ENCODE data around the gene CCDC73.
"Not testable (repeated sequence)": the region's sequence is repeated elsewhere in the genome, so short reads cannot be mapped to it uniquely, and the experiment has no call there.

Gene CCDC73

GRCh38 chr11:32792948-32793475, 1.4 kb downstream of the CCDC73 start:
- DNase-seq: peak; percentile 65

- no peak for DNase-seq
Observed at GRCh38 chr11:32792111-32792947, 2.1 kb downstream of the CCDC73 start.

GRCh38 chr11:32790916-32791315, 3.5 kb downstream of the CCDC73 start:
- no peak for DNase-seq

GRCh38 chr11:32786811-32787210, 7.7 kb downstream of the CCDC73 start:
- no peak for DNase-seq

GRCh38 chr11:32785262-32785661, 9.2 kb downstream of the CCDC73 start:
- no peak for DNase-seq

DNA sequence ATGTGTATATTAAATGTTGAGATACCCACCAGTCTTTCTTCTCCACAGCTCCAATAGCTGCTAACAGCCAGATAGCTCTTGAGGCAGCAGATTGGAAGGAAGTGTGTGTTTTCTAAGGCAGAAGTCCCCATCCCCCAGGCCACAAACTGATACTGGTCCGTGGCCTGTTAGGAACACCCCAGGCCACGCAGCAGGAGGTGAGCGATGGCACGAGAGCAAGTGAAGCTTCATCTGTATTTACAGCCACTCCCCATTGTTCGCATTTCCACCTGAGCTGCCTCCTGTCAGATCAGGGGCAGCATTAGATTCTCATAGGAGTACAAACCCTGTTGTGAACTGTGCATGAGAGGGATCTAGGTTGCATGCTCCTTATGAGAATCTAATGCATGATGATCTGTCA, 12.7 kb downstream of the CCDC73 start:
- no peak for DNase-seq

DNA sequence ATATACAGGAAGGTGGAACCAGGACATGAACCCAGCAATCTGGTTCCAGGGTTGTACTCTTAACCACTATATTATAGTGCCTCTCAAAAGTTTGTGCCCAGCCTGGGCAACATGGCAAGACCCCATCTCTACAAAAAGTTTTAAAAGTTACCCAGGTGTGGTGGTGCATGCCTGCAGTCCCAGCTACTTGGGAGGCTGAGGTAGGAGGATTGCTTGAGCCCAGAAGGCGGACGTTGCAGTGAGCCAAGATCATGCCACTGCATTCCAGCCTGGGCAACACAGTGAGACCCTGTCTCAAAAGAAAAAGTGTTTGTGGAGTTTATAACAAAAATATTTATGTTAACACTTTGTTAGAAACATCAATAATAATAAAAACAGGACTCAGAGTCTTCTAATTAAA, 13.6 kb downstream of the CCDC73 start:
- DNase-seq: not testable (repeated sequence)

GRCh38 chr11:32779136-32779535, 15.3 kb downstream of the CCDC73 start:
- DNase-seq: no peak

GRCh38 chr11:32775908-32776307, 18.6 kb downstream of the CCDC73 start:
- no peak for DNase-seq

GRCh38 chr11:32774081-32774480, 20.4 kb downstream of the CCDC73 start:
- no peak for DNase-seq

DNA sequence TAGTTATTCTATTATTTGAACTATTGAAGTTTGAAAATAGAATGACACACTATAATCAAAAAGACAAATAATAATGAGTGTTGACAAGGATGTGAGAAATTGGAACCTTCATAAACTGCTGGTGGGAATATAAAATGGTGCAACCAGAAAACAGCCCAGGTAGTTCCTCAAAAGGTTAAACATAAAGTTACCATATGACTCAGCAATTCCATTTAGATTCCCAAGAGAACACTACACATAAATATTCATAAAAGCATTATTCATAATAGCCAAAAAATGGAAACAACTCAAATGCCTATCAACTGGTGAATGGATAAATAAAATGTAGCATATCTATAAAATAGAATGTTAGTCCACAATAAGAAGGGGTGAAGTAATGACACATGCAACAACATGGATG, 21.7 kb downstream of the CCDC73 start:
- DNase-seq: no peak

- not testable (repeated sequence) for DNase-seq
Observed at GRCh38 chr11:32761774-32762173, 32.7 kb downstream of the CCDC73 start.

DNA sequence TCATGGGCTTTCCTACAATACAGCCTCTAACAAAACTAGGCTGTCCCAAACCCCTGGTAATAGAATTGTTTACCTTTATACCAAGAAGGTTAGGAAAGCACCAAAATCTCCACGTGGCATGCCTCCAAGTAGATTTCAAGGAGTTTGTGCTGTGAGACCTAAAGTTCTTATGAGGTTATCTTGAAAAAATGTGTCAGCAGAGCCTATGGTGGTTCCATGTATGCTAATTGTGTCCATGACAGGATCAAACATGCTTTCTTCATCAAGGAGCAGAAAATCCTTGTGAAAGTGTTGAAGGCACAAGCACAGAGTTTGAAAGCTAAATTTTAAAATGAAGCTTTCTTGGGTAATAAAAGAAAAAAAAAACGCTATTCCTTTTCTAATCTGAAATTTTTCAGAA, 36.2 kb downstream of the CCDC73 start:
- DNase-seq: no peak

DNA sequence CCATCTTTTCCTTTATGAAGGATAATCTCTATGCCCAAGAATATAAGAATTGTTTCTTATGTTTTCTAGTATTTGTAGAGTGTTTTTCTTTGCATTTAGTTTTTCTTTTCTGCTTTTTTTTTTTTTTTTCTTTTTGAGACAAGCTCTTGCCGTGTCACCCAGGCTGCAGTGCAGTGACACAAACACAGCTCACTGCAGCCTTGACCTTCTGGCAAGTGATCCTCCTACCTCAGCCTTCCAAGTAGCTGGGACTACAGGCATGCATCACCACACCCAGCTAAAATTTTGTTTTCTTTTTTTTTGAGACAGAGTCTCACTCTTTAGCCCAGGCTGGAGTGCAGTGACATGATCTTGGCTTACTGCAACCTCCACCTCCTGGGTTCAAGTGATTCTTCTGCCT, 41.3 kb downstream of the CCDC73 start:
- DNase-seq: not testable (repeated sequence)

DNA sequence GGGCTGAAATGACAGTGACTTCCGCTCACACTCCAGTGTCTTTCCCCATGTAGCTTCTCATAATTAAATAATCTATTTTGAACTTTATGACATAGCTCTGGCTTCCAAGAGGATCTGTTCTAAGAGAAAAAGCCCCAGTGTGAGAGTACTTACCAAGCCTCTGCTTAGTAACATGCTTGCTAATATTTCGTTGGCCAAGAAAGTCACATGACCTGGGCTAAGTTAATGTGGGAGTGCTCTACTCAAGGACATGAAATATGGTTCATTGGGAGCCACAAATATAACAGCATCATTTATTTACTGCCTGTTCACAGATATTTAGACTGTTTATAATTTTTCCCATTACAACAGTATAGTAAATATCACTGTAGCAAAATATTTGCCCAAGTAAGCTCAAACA, 42.5 kb downstream of the CCDC73 start:
- no peak for DNase-seq

GRCh38 chr11:32751381-32751780, 43.1 kb downstream of the CCDC73 start:
- DNase-seq: no peak

- DNase-seq: no peak
Observed at GRCh38 chr11:32729976-32730375, 64.5 kb downstream of the CCDC73 start.

DNA sequence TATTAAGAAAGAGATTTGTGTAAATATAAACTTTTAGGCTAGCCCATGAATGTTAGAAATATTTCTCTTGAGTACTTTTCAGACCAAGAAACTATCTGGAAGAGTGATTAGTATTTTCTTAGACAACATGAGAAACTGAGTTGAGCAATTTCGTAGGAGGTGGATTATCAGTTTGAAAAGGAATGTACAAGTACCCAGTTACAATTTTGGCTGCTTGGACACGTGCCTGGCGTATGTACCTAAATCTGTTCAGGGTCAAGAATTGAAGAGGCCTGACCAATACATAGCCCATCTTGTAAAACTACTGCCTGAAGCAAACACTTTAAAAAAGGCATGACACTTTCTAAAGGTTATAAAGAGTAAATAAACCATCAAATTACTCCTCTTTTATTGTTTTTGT, 71.1 kb downstream of the CCDC73 start:
- DNase-seq: no peak

GRCh38 chr11:32722255-32722654, 72.2 kb downstream of the CCDC73 start:
- no peak for DNase-seq

GRCh38 chr11:32713496-32713895, 81.0 kb downstream of the CCDC73 start:
- DNase-seq: no peak

- DNase-seq: not testable (repeated sequence)
Observed at GRCh38 chr11:32708978-32709377, 85.5 kb downstream of the CCDC73 start.

GRCh38 chr11:32706985-32707741, 87.3 kb downstream of the CCDC73 start:
- DNase-seq: no peak

DNA sequence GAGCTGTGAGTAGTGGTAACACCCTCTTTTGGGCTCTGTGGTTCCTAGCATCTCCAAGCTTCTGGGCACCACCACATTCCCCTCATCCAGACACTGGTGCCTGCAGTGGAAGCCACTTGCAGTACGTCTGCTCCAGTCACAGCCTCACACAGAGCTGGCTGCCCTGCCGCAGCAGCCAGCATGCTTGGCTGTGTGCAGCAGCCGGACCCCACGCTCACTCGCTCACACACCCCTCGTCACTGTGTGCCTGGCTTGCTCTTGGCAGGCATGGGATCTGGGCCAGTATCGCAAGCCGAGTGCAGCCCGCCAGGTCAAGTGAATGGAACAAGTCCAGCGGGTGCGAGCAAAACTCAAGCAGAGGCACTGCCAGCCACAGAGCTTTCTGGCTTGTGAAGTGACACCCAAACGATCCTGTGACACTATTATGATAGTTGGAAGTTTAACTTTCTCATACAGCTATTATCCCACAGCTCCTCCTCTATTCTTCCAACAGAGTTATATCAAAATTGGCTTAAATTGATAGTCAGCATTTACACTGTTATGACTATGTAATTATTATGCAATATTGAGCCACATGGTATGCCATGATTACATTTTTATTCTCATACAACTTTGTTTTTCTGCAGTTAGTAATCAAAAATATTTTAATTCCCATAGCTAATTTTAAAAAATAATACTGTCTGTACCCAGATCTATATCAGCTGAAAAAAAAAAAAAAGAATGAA, 89.0 kb downstream of the CCDC73 start:
- DNase-seq: no peak

All from CD4-positive, alpha-beta T cell treated with Interleukin-6 for 4 hours (primary cell).